ENCODE results near the gene ITPRID1. TPM values are rescaled to one million over a fixed set of nuclear protein-coding genes. Genes with fewer than 3 reads are reported as not detected.

Gene ITPRID1
- total RNA-seq, 1 experiment from 2014 or later, result 1.2 TPM

DNA sequence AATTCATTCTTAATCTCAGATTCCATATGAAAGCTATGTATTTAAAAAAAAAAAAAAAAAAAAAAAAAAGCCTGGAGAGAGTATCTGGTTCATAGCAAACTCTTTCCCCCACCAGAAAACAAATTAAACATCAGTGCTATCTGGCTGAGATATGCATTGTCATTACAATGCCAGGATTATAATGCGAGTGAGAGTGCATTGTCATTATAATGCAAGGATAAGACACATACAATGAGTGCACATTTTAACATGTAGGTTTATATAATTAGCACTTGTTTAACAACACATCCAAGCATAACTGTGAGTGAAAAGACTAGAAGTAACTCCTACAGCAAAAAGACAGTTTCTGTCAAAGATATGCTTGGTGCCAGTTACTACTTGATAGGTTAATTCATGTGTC lies 48.1 kb downstream of the ITPRID1 start:
- H3K23ac ChIP-seq (ENCODE audit: insufficient read length, low read depth, low read length), result no peak overlapping the region
- peaks cover 0 to 4% of the 10 kb centered on the region in 2 experiments; a peak in 1 of 5 replicates for H3K9me3 Mint-ChIP-seq
- peaks cover 9% of the 10 kb centered on the region for H3K4me1 ChIP-seq (ENCODE audit: insufficient read depth, low read length)
- WGBS (ENCODE audit: extremely low coverage, insufficient read length, low lambda C conversion rate), result no CpG with 5 or more reads among the region's 1 CpG
- peaks cover 42 to 45% of the 10 kb centered on the region in 2 experiments for H3K4me1 Mint-ChIP-seq
- H2BK120ac ChIP-seq (ENCODE audit: low read depth, low read length, poor library complexity, severe bottlenecking), result no peak overlapping the region
- H4K20me1 ChIP-seq (ENCODE audit: control insufficient read depth, insufficient read depth, insufficient read length), result no peaks in the 10 kb centered on the region
- H3T11ph ChIP-seq (ENCODE audit: low read length), result no peak overlapping the region
- no peak overlapping the region for H3K4me3 Mint-ChIP-seq
- no peak overlapping the region for H2BK5ac ChIP-seq (ENCODE audit: insufficient read length, low read length)
- H4K5ac ChIP-seq (ENCODE audit: insufficient read length, low read depth, low read length), result no peak overlapping the region
- no peak overlapping the region for H3K14ac ChIP-seq (ENCODE audit: insufficient read depth, low read length)
- no peak overlapping the region for H2AFZ ChIP-seq (ENCODE audit: low read length)
- H3K27ac Mint-ChIP-seq, result no peak overlapping the region
- DNase-seq, result no peak
- H3K79me1 ChIP-seq (ENCODE audit: insufficient read depth, low read depth, low read length, poor library complexity, severe bottlenecking), result no peaks in the 10 kb centered on the region
- no peak overlapping the region for H2AK5ac ChIP-seq (ENCODE audit: insufficient read length, low read length)
- H3K9me3 ChIP-seq (ENCODE audit: control insufficient read depth, low read depth, low read length), result no peaks in the 10 kb centered on the region
- H3K18ac ChIP-seq (ENCODE audit: insufficient read length, low read depth, low read length), result no peak overlapping the region
- no peaks in the 10 kb centered on the region for H3K79me2 ChIP-seq (ENCODE audit: insufficient read depth, low read length)
- peak overlapping the region; percentile 10 for H3K4me2 ChIP-seq (ENCODE audit: insufficient read depth, insufficient read length, low read length)
- H4K8ac ChIP-seq (replicated peaks; ENCODE audit: insufficient read length, low read depth, low read length), result no peak overlapping the region
- H3K9ac ChIP-seq (ENCODE audit: extremely low read depth, insufficient read length, low read length), result no peak overlapping the region
- H3K27me3 Mint-ChIP-seq (ENCODE audit: low read depth), result peaks cover 8% of the 10 kb centered on the region
- no peak overlapping the region for H3K4ac ChIP-seq (ENCODE audit: low read depth, low read length)
- TF ChIP-seq, protein P1, sequence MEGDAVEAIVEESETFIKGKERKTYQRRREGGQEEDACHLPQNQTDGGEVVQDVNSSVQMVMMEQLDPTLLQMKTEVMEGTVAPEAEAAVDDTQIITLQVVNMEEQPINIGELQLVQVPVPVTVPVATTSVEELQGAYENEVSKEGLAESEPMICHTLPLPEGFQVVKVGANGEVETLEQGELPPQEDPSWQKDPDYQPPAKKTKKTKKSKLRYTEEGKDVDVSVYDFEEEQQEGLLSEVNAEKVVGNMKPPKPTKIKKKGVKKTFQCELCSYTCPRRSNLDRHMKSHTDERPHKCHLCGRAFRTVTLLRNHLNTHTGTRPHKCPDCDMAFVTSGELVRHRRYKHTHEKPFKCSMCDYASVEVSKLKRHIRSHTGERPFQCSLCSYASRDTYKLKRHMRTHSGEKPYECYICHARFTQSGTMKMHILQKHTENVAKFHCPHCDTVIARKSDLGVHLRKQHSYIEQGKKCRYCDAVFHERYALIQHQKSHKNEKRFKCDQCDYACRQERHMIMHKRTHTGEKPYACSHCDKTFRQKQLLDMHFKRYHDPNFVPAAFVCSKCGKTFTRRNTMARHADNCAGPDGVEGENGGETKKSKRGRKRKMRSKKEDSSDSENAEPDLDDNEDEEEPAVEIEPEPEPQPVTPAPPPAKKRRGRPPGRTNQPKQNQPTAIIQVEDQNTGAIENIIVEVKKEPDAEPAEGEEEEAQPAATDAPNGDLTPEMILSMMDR (conservative IDR thresholded peaks at IDR 0.05), result no peak
- no peaks in the 10 kb centered on the region for H3K23me2 ChIP-seq (ENCODE audit: insufficient read length, low read depth, low read length, poor library complexity, severe bottlenecking)
- no peak overlapping the region for H2BK12ac ChIP-seq (ENCODE audit: insufficient read length, low read depth, low read length)
- H3K56ac ChIP-seq (ENCODE audit: insufficient read length, low read depth, low read length), result no peak overlapping the region
- no peaks in the 10 kb centered on the region for H3K27me3 ChIP-seq (ENCODE audit: insufficient read depth, low read length)
- H3K27ac ChIP-seq (ENCODE audit: insufficient read length, low read depth, low read length), result no peak overlapping the region
- no peak overlapping the region for H4K91ac ChIP-seq (ENCODE audit: insufficient read length, low read depth, low read length)
- H2BK15ac ChIP-seq (ENCODE audit: low read depth, low read length), result no peak overlapping the region
- no peak overlapping the region for H2BK20ac ChIP-seq (ENCODE audit: low read depth, low read length, poor library complexity, severe bottlenecking)
- H3K36me3 Mint-ChIP-seq (ENCODE audit: insufficient read depth in 1 of 3, low read depth in 3 of 3), result no peaks in the 10 kb centered on the region; a peak in 1 of 7 replicates
